H1 (cell line): ENCODE data around the gene SRPRA. TPM values are rescaled to one million over a fixed set of nuclear protein-coding genes. Genes with fewer than 3 reads are reported as not detected.

ENCODE experiments used
- BRCA1 ChIP-seq: IDR thresholded peaks from 2 replicates; pipeline ENCODE4 v1.6.1; 2012; ENCODE audit warnings: low read depth, low read length, improper control_type of control experiment
- CBX8 ChIP-seq: fragments of 300-800, 300-1000 bp; sonication (generic); IDR thresholded peaks from 2 replicates; pipeline ENCODE4 v1.7.1; 2016; ENCODE audit warnings: low read depth, low read length, borderline replicate concordance
- CTBP2 ChIP-seq: IDR thresholded peaks from 2 replicates; pipeline ENCODE4 v1.7.0; 2011; ENCODE audit warnings: borderline replicate concordance, mild to moderate bottlenecking, moderate library complexity, mixed read lengths, low read length; ENCODE audit not compliant: insufficient read depth, insufficient read length
- NANOG ChIP-seq: IDR thresholded peaks from 2 replicates; pipeline ENCODE4 v1.6.1; 2011; ENCODE audit warnings: low read length, low read depth, mild to moderate bottlenecking, inconsistent platforms; ENCODE audit not compliant: insufficient read depth, poor library complexity, severe bottlenecking
- SUZ12 ChIP-seq: fragments of 200-600 bp; sonication (generic); IDR thresholded peaks from 2 replicates; pipeline ENCODE4 v1.6.1; 2012; ENCODE audit warnings: mild to moderate bottlenecking, inconsistent platforms, low read length, moderate library complexity, mixed read lengths
- TCF12 ChIP-seq: IDR thresholded peaks from 2 replicates; pipeline ENCODE4 v1.6.1; 2011; ENCODE audit warnings: low read depth, mild to moderate bottlenecking, low read length
- polyA plus RNA-seq, 7 experiments: library from polyadenylated mRNA; depleted of rRNA in 3 of 7; stranded (reverse) in 5 of 7; unstranded in 2 of 7; fragments of >200 nt in 5 of 7; fragments of 200-250 nt in 2 of 7; gene quantifications; 1 replicate in 5 of 7; 2 replicates in 1 of 7; 4 replicates in 1 of 7; pipeline versions ENCODE4 v1.2.1 to v1.2.3, GENCODE V29; 2011 to 2013; ENCODE audit warnings: missing spikeins in 2 of 7, mixed read lengths in 2 of 7
- total RNA-seq: library from RNA; stranded (reverse); fragmentation: NEBNext Ultra II Directional; extraction: Animal tissue kit (Norgen Biotek cat#: 25700); gene quantifications from 2 replicates; pipeline ENCODE4 v1.2.1, GENCODE V29; 2021

The SRPRA gene
- total and polyA plus RNA-seq, 2 of the 8 experiments (the other 6 are each of a cell fraction or from before 2014, with no cell fraction given) = 57.6 to 62.0 TPM

DNA sequence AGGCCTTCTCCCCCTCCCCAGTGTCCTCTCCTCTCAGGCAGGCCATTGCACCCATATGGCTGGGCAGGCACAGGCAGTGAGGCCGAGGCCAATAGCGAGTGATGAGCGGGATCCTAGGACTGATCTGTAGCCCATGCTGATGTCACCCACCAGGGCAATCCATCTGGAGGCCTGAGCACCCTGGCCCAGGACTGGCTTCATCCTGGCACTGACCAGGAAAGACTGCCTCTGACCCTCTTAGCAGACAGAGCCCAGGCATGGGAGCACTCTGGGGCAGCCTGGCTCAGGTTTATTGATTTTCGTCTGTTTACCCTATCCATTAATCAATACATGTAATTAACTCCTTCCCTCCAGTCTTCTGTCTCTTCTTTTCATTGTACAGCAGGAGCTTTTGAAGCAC lies 9.1 kb upstream of the SRPRA start (continued):
- no peak for TF ChIP-seq CTBP2
- no peak for TF ChIP-seq BRCA1
- no peak for TF ChIP-seq NANOG
- TF ChIP-seq SUZ12 = no peak
- TF ChIP-seq CBX8 = no peak
- no peak for TF ChIP-seq TCF12
